Gastrocnemius medialis (tissue), 4 donors: ENCODE measurements around the gene MTMR1.

Experiments
- CTCF ChIP-seq, 5 experiments: fragments of 450-650 bp in 3 of 5; fragments of 200-600 bp in 2 of 5; sonication (generic) in 2 of 5; IDR thresholded peaks in 4 of 5; conservative IDR thresholded peaks in 1 of 5; 1 replicate in 4 of 5; 2 replicates in 1 of 5; pipeline ENCODE4 v1.5.1; 2016 to 2019; ENCODE audit warnings: antibody characterized with exemption in 5 of 5, mild to moderate bottlenecking in 3 of 5, moderate library complexity in 3 of 5
- POLR2A ChIP-seq, 2 donors: fragments of 450-650 bp; IDR thresholded peaks; one replicate each; pipeline ENCODE4 v1.6.1; 2017; ENCODE audit warnings: antibody characterized with exemption in 2 of 2, mild to moderate bottlenecking in 2 of 2, moderate library complexity in 2 of 2

DNA sequence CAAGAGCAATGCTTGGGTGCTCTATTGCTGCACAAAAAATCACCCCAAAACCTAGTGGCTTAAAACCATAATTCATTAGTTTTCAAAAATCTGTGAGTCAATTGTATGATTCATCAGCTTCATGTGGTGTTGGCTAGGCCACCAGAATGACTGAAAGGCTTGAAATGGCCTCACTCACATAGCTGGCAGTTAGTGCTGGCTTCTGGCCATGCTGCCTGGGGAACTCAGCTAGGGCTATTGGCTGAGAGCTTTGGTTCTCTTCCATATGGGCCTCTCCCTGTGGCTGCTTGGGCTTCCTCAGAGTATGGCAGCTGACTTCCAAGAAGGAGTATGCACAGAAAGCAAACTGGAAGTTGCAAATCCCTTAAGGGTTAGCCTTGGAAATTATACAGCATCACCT lies 3.1 kb upstream of the MTMR1 start:
- no peak for TF ChIP-seq CTCF (IDR thresholded peaks at IDR 0.05 in 4 of 5, conservative IDR thresholded peaks at IDR 0.05 in 1 of 5)
- TF ChIP-seq POLR2A (IDR thresholded peaks at IDR 0.05), result no peak
